ENCODE measurements around the gene KMT2A.

DNA sequence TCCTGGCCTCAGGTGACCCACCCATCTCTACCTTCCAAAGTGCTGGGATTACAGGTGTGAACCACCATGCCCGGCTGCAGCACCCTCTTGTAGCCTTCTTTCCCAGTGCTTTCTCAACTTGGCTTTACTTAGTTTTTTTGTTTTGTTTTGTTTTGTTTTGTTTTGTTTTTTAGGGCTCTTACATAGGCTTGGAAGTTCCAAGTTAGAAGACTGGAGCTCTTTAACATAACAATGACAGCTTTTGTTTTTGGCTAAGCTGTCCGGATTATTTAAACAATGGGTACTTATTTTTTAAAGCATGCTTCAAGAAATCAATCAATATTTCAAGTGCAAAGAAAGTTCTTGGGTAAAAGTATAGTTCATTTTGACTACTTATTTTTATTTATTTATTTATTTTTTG, 25.9 kb downstream of the KMT2A start:
- TF ChIP-seq POLR2AphosphoS5 (IDR thresholded peaks at IDR 0.05) (no peak), EP300 (IDR thresholded peaks at IDR 0.05) (no peak)

Measured in suprapubic skin (tissue), 4 donors.